ENCODE results near the gene MKRN2OS. TPM values are rescaled to one million over a fixed set of nuclear protein-coding genes. Genes with fewer than 3 reads are reported as not detected.

The MKRN2OS gene
- total RNA-seq, 3 donors from 2014 or later (not counting 1 experiment from before 2014, with no cell fraction given), result not detected

DNA sequence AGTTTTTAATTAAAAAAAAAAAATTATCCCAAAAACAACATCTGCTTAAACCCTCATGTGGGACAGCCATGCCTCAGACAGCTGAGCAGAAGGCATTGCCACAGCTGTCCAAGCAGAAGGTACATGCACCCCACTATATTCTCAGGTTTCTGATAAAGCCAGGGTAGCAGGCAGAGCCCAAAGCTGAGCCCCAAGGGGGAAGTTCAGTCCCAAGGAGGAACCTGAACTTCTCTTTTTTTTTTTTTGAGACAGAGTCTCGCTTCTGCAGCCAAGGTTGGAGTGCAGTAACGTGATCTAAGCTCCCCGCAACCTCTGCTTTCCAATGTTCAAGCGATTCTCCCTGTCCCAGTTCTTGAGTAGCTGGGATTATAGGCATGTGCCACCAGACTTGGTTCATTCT is 44.8 kb upstream of the MKRN2OS start:
- H3K27me3 ChIP-seq (ENCODE audit: control insufficient read depth, insufficient read depth, low read length), result no peaks in the 10 kb centered on the region
- Mint-ChIP-seq H3K27ac (no peak overlapping the region), H3K4me3 (no peak overlapping the region), H3K4me1 (peaks cover 0 to 5% of the 10 kb centered on the region in 2 donors), H3K36me3 (no peaks in the 10 kb centered on the region), H3K9me3 (no peaks in the 10 kb centered on the region), H3K27me3 (ENCODE audit: low read depth in 2 of 2) (no peaks in the 10 kb centered on the region)
- H3K36me3 ChIP-seq (ENCODE audit: control insufficient read depth, insufficient read depth, low read length), result peaks cover 71% of the 10 kb centered on the region
- 92% methylated on average over 4 of the region's 4 CpGs for WGBS (ENCODE audit: insufficient coverage)
- H3K4me1 ChIP-seq (ENCODE audit: control insufficient read depth, insufficient read depth, low read length), result no peaks in the 10 kb centered on the region
- H3K9me3 ChIP-seq (ENCODE audit: control insufficient read depth, insufficient read depth, low read length), result no peaks in the 10 kb centered on the region
- TF ChIP-seq, protein P1, sequence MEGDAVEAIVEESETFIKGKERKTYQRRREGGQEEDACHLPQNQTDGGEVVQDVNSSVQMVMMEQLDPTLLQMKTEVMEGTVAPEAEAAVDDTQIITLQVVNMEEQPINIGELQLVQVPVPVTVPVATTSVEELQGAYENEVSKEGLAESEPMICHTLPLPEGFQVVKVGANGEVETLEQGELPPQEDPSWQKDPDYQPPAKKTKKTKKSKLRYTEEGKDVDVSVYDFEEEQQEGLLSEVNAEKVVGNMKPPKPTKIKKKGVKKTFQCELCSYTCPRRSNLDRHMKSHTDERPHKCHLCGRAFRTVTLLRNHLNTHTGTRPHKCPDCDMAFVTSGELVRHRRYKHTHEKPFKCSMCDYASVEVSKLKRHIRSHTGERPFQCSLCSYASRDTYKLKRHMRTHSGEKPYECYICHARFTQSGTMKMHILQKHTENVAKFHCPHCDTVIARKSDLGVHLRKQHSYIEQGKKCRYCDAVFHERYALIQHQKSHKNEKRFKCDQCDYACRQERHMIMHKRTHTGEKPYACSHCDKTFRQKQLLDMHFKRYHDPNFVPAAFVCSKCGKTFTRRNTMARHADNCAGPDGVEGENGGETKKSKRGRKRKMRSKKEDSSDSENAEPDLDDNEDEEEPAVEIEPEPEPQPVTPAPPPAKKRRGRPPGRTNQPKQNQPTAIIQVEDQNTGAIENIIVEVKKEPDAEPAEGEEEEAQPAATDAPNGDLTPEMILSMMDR (IDR thresholded peaks at IDR 0.05), result no peak
- H3K4me3 ChIP-seq (ENCODE audit: low read length), result no peak overlapping the region
- no peak overlapping the region for H3K27ac ChIP-seq (ENCODE audit: low read length)
- intact Hi-C loops (cut with micrococcal nuclease), result no loop called here
- DNase-seq (no peak), ATAC-seq (peak in 1 of 3 donors; percentile 60)

DNA sequence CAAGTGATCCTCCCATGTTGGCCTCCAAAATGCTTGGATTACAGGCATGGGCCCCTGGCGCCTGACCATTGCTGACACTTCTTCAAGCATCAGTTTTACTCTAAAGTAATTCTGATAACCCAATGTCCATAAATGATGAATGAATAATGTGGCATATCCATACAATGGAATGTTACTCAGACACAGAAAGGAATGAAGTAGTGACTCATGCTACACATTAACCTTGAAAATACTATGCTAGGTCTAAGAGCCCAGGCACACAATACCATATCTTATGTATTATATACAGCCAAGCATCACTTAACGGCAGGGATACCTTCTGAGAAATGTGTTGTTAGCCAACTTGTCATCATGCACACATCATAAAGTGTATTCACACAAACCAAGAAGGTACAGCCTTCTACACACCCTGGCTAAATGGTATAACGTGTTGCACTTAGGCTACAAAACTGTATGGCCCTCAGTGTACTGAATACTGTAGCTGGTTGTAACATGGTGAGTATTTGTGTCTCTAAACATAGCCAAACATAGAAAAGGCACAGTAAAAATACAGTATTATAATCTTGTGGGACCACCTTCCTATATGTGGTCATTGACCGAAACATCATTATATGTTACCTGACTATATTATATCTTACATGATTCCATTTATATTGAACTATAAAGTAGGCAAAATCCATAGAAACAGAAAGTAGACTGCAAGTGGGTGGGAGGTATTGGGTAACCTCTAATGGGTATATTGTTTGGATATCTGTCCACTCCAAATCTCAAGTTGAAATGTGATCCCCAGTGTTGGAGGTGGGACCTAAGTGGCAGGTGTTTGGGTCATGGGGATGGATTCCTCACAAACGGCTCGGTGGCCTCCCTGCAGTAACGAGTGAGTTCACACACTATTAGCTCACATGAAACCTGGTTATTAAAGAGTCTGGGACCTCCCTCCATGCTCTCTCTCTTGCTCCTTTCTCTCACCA is 43.0 kb upstream of the MKRN2OS start:
- intact Hi-C loops (cut with micrococcal nuclease), result no loop called here
- no peak overlapping the region for H3K4me3 ChIP-seq (ENCODE audit: low read length)
- no peaks in the 10 kb centered on the region for H3K9me3 ChIP-seq (ENCODE audit: control insufficient read depth, insufficient read depth, low read length)
- H3K4me1 ChIP-seq (ENCODE audit: control insufficient read depth, insufficient read depth, low read length), result no peaks in the 10 kb centered on the region
- DNase-seq (no peak), ATAC-seq (no peak)
- peaks cover 72% of the 10 kb centered on the region for H3K36me3 ChIP-seq (ENCODE audit: control insufficient read depth, insufficient read depth, low read length)
- H3K9me3 Mint-ChIP-seq, result no peaks in the 10 kb centered on the region
- no peaks in the 10 kb centered on the region for H3K36me3 Mint-ChIP-seq
- WGBS (ENCODE audit: insufficient coverage), result 94% methylated on average over 5 of the region's 7 CpGs
- no peaks in the 10 kb centered on the region for H3K4me1 Mint-ChIP-seq
- H3K4me3 Mint-ChIP-seq, result no peak overlapping the region
- TF ChIP-seq, protein P1 (IDR thresholded peaks at IDR 0.05), result no peak
- H3K27ac Mint-ChIP-seq, result peak overlapping the region; percentile 65 to 71
- no peaks in the 10 kb centered on the region for H3K27me3 Mint-ChIP-seq (ENCODE audit: low read depth in 2 of 2)
- no peak overlapping the region for H3K27ac ChIP-seq (ENCODE audit: low read length)
- H3K27me3 ChIP-seq (ENCODE audit: control insufficient read depth, insufficient read depth, low read length), result no peaks in the 10 kb centered on the region

GRCh38 chr3:12586403-12586802 is 41.1 kb upstream of the MKRN2OS start:
- no peak for DNase-seq
- no peak overlapping the region for H3K4me3 ChIP-seq (ENCODE audit: low read length)
- Mint-ChIP-seq H3K27me3 (ENCODE audit: low read depth in 2 of 2) (no peaks in the 10 kb centered on the region), H3K27ac (peak overlapping the region; percentile 52 to 62), H3K4me3 (no peak overlapping the region), H3K9me3 (no peaks in the 10 kb centered on the region), H3K4me1 (no peaks in the 10 kb centered on the region), H3K36me3 (no peaks in the 10 kb centered on the region)
- no peaks in the 10 kb centered on the region for H3K27me3 ChIP-seq (ENCODE audit: control insufficient read depth, insufficient read depth, low read length)
- H3K4me1 ChIP-seq (ENCODE audit: control insufficient read depth, insufficient read depth, low read length), result no peaks in the 10 kb centered on the region
- TF ChIP-seq, protein P1 (IDR thresholded peaks at IDR 0.05), result no peak
- ATAC-seq, result peak in 1 of 3 donors; percentile 18
- no peak overlapping the region for H3K27ac ChIP-seq (ENCODE audit: low read length)
- intact Hi-C loops (cut with micrococcal nuclease), result no loop called here
- WGBS (ENCODE audit: insufficient coverage), result 72% methylated on average over 3 of the region's 3 CpGs
- H3K36me3 ChIP-seq (ENCODE audit: control insufficient read depth, insufficient read depth, low read length), result peaks cover 83% of the 10 kb centered on the region
- no peaks in the 10 kb centered on the region for H3K9me3 ChIP-seq (ENCODE audit: control insufficient read depth, insufficient read depth, low read length)

All from natural killer cell (primary cell).